SK-N-MC (cell line): ENCODE measurements around the gene FBXO36.

Experiments used
- EZH2 ChIP-seq: fragments of 200-600 bp; sonication (generic); IDR thresholded peaks from one replicate; pipeline ENCODE4 v1.6.1; 2017; ENCODE audit warnings: antibody characterized with exemption
- FOXP2 ChIP-seq: optimal IDR thresholded peaks from 2 replicates; pipeline ENCODE3; 2011; ENCODE audit warnings: mild to moderate bottlenecking, moderate library complexity; ENCODE audit not compliant: insufficient read depth; ENCODE audit errors: extremely low read length, control extremely low read depth
- POLR2AphosphoS5 ChIP-seq: IDR thresholded peaks from 2 replicates; pipeline ENCODE4 v1.6.1; 2012; ENCODE audit warnings: mild to moderate bottlenecking, low read depth, low read length, borderline replicate concordance

DNA sequence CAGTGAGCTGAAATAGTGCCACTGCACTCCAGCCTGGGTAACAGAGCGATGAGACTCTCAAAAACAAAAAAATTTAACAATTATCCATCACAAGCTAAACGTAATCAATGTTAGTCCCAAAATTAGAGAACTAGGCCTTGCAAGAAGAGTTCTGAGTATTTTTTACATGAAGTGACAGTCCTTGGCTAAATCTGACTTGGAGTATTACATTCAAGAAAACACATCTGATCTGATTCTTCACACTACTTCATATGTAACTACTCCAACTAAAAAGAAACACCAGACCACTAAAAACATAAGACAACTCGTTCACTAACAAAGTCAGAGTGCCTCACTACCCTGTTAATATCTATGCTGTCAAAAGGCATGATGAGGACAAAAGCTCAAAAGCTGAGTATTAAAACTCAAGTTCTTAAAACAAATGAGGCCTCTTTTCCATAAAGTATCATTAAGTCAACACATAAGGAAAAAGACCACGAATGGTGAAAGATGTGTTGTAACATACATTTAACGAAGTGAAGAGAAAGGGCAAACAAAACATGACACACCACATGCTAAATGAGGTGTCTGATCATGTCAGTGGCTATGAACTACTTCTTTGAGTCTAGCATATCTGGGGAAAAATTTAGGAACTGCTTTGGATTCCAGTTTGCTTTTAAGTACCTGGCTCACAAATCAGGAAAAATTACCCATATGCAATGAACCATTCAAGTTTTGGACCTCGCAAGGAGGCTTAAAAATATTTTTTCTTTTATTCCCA, 42.9 kb upstream of the FBXO36 start:
- TF ChIP-seq POLR2AphosphoS5, result no peak
- no peak for TF ChIP-seq FOXP2
- TF ChIP-seq EZH2, result no peak
